Natural killer cell (primary cell): Measurements from ENCODE around the gene KLHL22. TPM values are rescaled to one million over a fixed set of nuclear protein-coding genes. Genes with fewer than 3 reads are reported as not detected.

Source experiments
- ATAC-seq, 3 donors: fragments of 150-1000 bp in 2 of 3; fragments of 200-7000 bp in 1 of 3; cut with Tn5 transposase; 1 replicate in 1 of 3; 2 replicates in 2 of 3; pipeline ENCODE4 v1.10.0; 2021; ENCODE audit warnings: mild to moderate bottlenecking in 2 of 3, moderate library complexity in 2 of 3
- DNase-seq, 2 donors: peaks; one replicate each; pipeline versions ENCODE4 v3.0.0 to v3.0.0-alpha.2; 2013 to 2021; ENCODE audit warnings: mixed read lengths in 1 of 2
- H3K27ac ChIP-seq: one replicate; pipeline ENCODE4 v1.5.1; 2013; ENCODE audit warnings: mild to moderate bottlenecking, low read length
- H3K27me3 ChIP-seq: one replicate; pipeline ENCODE4 v1.6.1; 2013; ENCODE audit warnings: low read length; ENCODE audit not compliant: control insufficient read depth, insufficient read depth
- H3K36me3 ChIP-seq: one replicate; pipeline ENCODE4 v1.6.1; 2013; ENCODE audit warnings: low read length; ENCODE audit not compliant: control insufficient read depth, insufficient read depth
- H3K4me1 ChIP-seq: one replicate; pipeline ENCODE4 v1.6.1; 2013; ENCODE audit warnings: low read length; ENCODE audit not compliant: control insufficient read depth, insufficient read depth
- H3K4me3 ChIP-seq: one replicate; pipeline ENCODE4 v1.5.1; 2013; ENCODE audit warnings: low read length
- H3K9me3 ChIP-seq: one replicate; pipeline ENCODE4 v1.6.1; 2013; ENCODE audit warnings: low read length; ENCODE audit not compliant: control insufficient read depth, insufficient read depth
- H3K27ac Mint-ChIP-seq, 2 donors: one replicate each; pipeline ENCODE4 v1.8.0; 2022; ENCODE audit warnings: mild to moderate bottlenecking in 2 of 2, mixed read lengths in 2 of 2, moderate library complexity in 1 of 2
- H3K27me3 Mint-ChIP-seq, 2 donors: one replicate each; pipeline ENCODE4 v1.8.0; 2022; ENCODE audit warnings: low read depth in 2 of 2, mixed read lengths in 2 of 2
- H3K36me3 Mint-ChIP-seq: one replicate; pipeline ENCODE4 v1.8.0; 2022; ENCODE audit warnings: mixed read lengths
- H3K4me1 Mint-ChIP-seq, 2 donors: one replicate each; pipeline ENCODE4 v1.8.0; 2022; ENCODE audit warnings: mixed read lengths in 2 of 2
- H3K4me3 Mint-ChIP-seq: one replicate; pipeline ENCODE4 v1.8.0; 2022; ENCODE audit warnings: mild to moderate bottlenecking, moderate library complexity, mixed read lengths
- H3K9me3 Mint-ChIP-seq, 2 donors: one replicate each; pipeline ENCODE4 v1.8.0; 2022; ENCODE audit warnings: mixed read lengths in 2 of 2
- WGBS: methylation state at CpG from one replicate; pipeline ENCODE4 v1.1.7; 2013; ENCODE audit warnings: missing lambda C conversion rate; ENCODE audit not compliant: insufficient coverage; 5-methylcytosine and 5-hydroxymethylcytosine counted together
- intact Hi-C: fragments of 100-400 bp; cut with micrococcal nuclease; formaldehyde crosslinking; loops from one replicate; pipeline ENCODE4 v1.14.2; 2022
- total RNA-seq, 4 donors: library from RNA; stranded (reverse); fragments of 120-200 nt in 1 of 4; gene quantifications; one replicate each; pipeline versions ENCODE4 v1.2.3 to v1.2.4, GENCODE V29; 2013 to 2022
- TF ChIP-seq, protein P1 (sequence below): fragments of 200-600 bp; IDR thresholded peaks from one replicate; pipeline ENCODE4 v1.8.0; 2022; ENCODE audit warnings: antibody characterized with exemption

KLHL22 gene
- total RNA-seq, 3 donors from 2014 or later (not counting 1 experiment from before 2014, with no cell fraction given): 26.5 to 53.0 (median 31.0) TPM

DNA sequence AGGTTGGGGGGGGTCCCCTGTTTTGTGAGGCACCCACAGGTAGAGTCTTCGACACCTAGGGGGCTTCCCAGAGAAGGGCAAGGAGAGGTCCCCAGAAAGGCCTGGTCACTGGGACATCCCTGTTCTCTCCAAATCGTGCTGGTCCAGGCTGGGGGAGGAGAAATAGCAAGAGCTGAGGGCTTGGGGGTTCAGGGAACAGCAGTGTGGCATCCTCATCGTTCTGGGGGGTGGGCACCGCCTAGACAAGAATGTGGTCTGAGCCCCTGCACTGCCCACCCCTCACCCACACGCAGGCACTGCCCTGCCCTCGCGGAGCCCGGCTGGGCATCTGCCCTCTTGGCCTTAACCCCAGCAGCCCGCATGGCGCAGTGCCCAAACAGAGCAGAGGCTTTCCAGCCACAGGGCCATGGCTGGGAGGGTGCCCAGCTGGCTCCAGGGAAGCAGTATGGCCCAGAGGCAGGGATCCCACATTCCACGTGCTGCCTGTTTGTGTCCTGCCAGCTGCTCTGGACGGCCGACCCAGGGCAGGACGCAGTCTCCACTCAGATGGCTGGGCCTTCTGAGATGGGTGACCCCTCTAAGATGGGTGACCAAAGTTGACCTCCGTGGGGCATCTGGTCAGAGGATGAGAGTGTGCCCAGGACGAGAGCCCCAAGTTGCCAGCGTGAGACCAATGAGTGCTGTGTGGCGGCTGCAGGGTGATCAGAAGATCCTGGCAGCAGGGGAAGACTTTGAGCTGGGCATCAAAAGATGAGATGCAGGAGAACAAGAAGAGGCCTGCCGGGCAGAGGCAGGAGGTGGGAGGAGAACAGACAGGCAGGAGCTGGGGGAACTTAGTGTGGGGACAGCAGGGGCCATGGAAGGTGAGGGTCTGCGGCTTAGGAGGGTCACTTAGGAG lies 72.3 kb downstream of the KLHL22 start:
- DNase-seq (no peak), ATAC-seq (no peak)
- Histone ChIP-seq H3K4me1 (peaks cover 3% of the 10 kb centered on the region), H3K4me3 (no peak overlapping the region), H3K36me3 (no peaks in the 10 kb centered on the region), H3K27me3 (peaks cover 21% of the 10 kb centered on the region), H3K9me3 (no peaks in the 10 kb centered on the region), H3K27ac (no peak overlapping the region)
- intact Hi-C loops: loop anchor here (10.0 kb wide), 1 partner anchor 142 kb away; no protein-coding TSS in a partner anchor
- Mint-ChIP-seq H3K4me3 (no peak overlapping the region), H3K4me1 (peaks cover 0 to 5% of the 10 kb centered on the region in 2 donors), H3K27me3 (peaks cover 6 to 13% of the 10 kb centered on the region in 2 donors), H3K36me3 (no peaks in the 10 kb centered on the region), H3K9me3 (no peaks in the 10 kb centered on the region), H3K27ac (no peak overlapping the region)
- 78% methylated on average over 20 of the region's 20 CpGs for WGBS
- TF ChIP-seq, protein P1, sequence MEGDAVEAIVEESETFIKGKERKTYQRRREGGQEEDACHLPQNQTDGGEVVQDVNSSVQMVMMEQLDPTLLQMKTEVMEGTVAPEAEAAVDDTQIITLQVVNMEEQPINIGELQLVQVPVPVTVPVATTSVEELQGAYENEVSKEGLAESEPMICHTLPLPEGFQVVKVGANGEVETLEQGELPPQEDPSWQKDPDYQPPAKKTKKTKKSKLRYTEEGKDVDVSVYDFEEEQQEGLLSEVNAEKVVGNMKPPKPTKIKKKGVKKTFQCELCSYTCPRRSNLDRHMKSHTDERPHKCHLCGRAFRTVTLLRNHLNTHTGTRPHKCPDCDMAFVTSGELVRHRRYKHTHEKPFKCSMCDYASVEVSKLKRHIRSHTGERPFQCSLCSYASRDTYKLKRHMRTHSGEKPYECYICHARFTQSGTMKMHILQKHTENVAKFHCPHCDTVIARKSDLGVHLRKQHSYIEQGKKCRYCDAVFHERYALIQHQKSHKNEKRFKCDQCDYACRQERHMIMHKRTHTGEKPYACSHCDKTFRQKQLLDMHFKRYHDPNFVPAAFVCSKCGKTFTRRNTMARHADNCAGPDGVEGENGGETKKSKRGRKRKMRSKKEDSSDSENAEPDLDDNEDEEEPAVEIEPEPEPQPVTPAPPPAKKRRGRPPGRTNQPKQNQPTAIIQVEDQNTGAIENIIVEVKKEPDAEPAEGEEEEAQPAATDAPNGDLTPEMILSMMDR: no peak

DNA sequence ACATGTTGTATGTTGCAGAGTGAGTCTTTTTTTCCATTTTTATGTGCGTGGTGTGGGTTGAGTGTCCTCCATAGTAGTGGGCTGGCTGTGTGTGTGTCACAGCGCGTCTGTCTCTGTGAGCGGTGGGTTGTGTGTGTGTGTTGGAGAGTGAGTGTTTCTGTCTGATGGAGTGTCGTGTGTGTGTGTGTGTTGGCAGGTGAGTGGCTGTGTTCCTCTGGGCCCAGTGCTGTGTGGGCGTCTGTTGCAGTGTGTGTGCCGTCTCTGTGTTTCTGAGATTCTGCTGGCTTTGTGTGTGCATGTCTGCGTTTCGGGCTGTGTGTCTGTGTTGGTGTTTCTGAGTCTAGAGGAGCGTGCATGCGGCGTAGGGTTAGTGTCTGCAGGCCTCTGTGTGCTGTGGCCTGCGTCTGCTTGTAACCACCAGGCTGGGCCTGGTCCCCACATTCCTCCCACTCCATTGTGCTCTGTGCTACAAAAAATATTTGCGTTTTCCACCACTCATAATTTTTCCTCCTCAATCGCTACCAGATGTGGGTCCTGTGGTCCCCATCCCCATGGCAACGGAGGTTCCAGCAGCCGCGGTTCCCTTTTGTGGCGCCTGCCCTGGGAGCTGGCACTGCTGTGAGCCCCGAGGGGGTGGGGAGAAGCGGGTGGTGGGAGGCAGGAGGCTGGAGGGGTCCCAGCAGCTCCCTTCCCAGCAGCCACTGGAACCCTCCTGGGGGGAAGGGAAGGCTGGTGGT lies 73.2 kb downstream of the KLHL22 start:
- Mint-ChIP-seq H3K9me3 (no peaks in the 10 kb centered on the region), H3K27me3 (peaks cover 6 to 13% of the 10 kb centered on the region in 2 donors), H3K4me3 (no peak overlapping the region), H3K4me1 (peaks cover 0 to 5% of the 10 kb centered on the region in 2 donors), H3K36me3 (no peaks in the 10 kb centered on the region), H3K27ac (no peak overlapping the region)
- intact Hi-C loops: loop anchor here (10.0 kb wide), 1 partner anchor 142 kb away; no protein-coding TSS in a partner anchor
- Histone ChIP-seq H3K27ac (no peak overlapping the region), H3K9me3 (no peaks in the 10 kb centered on the region), H3K4me1 (peaks cover 8% of the 10 kb centered on the region), H3K36me3 (no peaks in the 10 kb centered on the region), H3K4me3 (no peak overlapping the region), H3K27me3 (peaks cover 20% of the 10 kb centered on the region)
- 54% methylated on average over 21 of the region's 21 CpGs for WGBS
- ATAC-seq: no peak
- TF ChIP-seq, protein P1: no peak
- no peak for DNase-seq

DNA sequence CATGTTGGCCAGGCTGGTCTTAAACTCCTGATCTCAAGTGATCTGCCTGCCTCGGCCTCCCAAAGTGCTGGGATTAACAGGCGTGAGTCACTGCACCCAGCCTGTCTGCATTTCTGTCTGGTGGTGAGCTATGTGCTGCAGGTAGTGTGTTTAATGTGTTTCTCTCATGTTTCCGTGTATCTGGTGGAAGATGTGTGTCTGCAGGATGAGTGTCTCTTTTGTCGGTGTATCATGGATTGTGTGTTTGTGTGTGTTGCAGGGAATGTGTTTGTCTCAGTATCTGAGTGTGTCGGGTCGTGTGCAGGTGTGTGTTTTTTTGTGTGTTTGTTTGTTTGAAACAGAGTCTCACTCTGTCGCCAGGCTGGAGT lies 74.1 kb downstream of the KLHL22 start:
- Mint-ChIP-seq H3K27me3 (peaks cover 0 to 7% of the 10 kb centered on the region in 2 donors), H3K9me3 (no peaks in the 10 kb centered on the region), H3K27ac (no peak overlapping the region), H3K36me3 (no peaks in the 10 kb centered on the region), H3K4me1 (peaks cover 0 to 5% of the 10 kb centered on the region in 2 donors), H3K4me3 (no peak overlapping the region)
- no peaks in the 10 kb centered on the region for H3K36me3 ChIP-seq
- ATAC-seq (no peak), DNase-seq (no peak)
- TF ChIP-seq, protein P1: no peak
- no peak overlapping the region for H3K4me3 ChIP-seq
- H3K4me1 ChIP-seq: peaks cover 8% of the 10 kb centered on the region
- no peaks in the 10 kb centered on the region for H3K9me3 ChIP-seq
- H3K27me3 ChIP-seq: peaks cover 12% of the 10 kb centered on the region
- H3K27ac ChIP-seq: no peak overlapping the region
- intact Hi-C loops: loop anchor here (10.0 kb wide), 1 partner anchor 143 kb away; no protein-coding TSS in a partner anchor
- WGBS: 89% methylated on average over 7 of the region's 7 CpGs
